Stimulated activated effector memory CD8-positive, alpha-beta T cell treated with anti-CD3 and anti-CD28 coated beads, Interleukin-12 subunit alpha, Interleukin-12 subunit beta, amount 100 ng/mL, for 72 hours (primary cell): ENCODE measurements around the gene THAP3.

Experiments
- ATAC-seq: fragments of 150-1000 bp; cut with Tn5 transposase; 2 replicates; pipeline ENCODE4 v1.10.0; 2021
- DNase-seq, 2 donors: peaks; one replicate each; pipeline ENCODE4 v3.0.0; 2021 to 2022; ENCODE audit warnings: low spot score in 2 of 2
- H3K27ac Mint-ChIP-seq: one replicate; pipeline ENCODE4 v1.8.0; 2022; ENCODE audit warnings: mild to moderate bottlenecking, mixed read lengths
- H3K36me3 Mint-ChIP-seq: one replicate; pipeline ENCODE4 v1.8.0; 2022; ENCODE audit warnings: mild to moderate bottlenecking, mixed read lengths
- H3K4me1 Mint-ChIP-seq: one replicate; pipeline ENCODE4 v1.8.0; 2022; ENCODE audit warnings: mixed read lengths
- H3K4me3 Mint-ChIP-seq: one replicate; pipeline ENCODE4 v1.8.0; 2022; ENCODE audit warnings: mild to moderate bottlenecking, mixed read lengths
- H3K9me3 Mint-ChIP-seq: one replicate; pipeline ENCODE4 v1.8.0; 2022; ENCODE audit warnings: mixed read lengths

THAP3 gene, protein sequence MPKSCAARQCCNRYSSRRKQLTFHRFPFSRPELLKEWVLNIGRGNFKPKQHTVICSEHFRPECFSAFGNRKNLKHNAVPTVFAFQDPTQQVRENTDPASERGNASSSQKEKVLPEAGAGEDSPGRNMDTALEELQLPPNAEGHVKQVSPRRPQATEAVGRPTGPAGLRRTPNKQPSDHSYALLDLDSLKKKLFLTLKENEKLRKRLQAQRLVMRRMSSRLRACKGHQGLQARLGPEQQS

DNA sequence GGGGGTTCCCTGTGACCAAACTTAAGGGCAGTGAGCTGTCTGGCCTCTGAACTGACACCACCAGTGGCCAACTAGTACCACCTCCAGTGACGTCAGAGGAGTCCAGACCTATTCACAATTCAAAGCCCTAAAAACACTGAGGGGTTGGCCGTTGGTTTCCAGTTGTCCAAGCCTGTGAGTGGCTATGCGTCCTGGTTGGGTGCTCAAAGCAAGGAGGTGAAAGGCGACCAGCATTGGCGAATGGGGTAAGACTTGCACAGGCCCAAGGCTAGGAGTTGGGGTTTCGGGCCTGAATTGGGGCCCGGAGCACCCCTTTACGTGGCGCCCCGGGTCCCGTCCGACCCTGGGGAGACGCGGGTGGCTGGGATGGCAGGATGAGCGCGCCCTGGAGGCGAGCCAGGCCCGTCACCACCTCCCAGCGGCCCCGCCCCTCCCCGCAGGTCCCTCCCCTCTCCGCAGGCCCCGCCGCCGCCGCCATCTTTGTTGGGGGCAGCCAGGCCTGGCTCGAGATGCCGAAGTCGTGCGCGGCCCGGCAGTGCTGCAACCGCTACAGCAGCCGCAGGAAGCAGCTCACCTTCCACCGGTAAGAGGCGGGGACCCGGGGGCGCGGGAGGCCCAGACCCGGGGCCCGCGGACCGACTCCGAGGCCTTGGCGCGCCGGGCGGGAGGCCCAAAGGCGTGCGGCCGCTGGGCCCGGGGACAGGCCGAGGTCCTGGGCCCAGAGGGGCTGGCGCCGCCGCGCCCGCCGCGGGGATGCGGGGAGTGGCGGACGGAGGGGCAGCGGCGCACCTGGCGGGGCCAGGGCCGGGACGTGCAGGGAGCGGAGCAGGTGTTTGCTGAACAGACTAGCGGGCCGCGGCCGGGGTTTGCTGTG, at the start of gene THAP3:
Gene THAP3, plus strand, starts transcription at position 159 of the 874 bp plus-strand sequence. Its CDS starts 351 bp downstream, at position 510.
- peak within 1 kb of the TSS; percentile 77 for H3K4me3 Mint-ChIP-seq
- peak; percentile 95 for ATAC-seq
- peaks cover 47% of the 10 kb centered on the region for H3K4me1 Mint-ChIP-seq
- peak; percentile 76 to 91 for DNase-seq
- peak within 1 kb of the TSS; percentile 87 for H3K27ac Mint-ChIP-seq
- H3K36me3 Mint-ChIP-seq: peaks cover 71% of the 10 kb centered on the region
- no peaks in the 10 kb centered on the region for H3K9me3 Mint-ChIP-seq

DNA sequence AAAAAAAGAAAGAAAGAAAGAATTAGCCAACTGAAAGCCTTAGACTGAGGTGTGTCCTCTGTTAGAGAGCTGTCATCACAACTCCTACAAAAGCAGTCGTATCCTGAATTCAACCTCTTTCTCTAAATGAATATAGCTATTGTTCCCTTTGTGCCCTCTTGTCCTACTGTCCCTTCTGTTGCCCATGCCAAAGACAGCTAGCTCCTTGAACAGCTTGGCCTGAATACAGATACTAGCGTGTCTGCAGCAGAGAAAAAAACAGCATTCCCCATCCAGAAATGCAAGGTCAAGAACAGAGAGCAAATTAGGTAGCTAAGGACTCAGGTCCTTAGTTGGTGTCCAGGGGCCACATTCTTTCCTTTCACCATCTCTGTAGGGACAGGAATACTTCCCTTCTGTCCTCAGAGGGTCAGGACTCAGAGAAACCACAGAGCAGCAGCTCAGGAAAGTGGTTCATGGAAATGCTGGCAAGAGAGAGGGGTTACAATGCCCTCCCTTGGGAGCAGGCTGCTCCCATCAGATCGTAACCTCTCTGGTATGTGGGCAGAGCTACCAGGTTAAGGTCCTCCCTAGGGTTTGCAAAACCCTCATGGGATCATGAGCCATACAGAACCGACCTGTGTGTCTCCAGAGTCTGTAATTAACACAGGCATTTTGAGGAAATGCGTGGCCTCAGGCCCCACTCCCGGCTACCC, 46.7 kb upstream of the THAP3 start:
- Mint-ChIP-seq H3K36me3 (peaks cover 16% of the 10 kb centered on the region), H3K27ac (no peak overlapping the region), H3K4me1 (peaks cover 36% of the 10 kb centered on the region), H3K4me3 (no peak overlapping the region), H3K9me3 (no peaks in the 10 kb centered on the region)
- DNase-seq (no peak), ATAC-seq (no peak)

GRCh38 chr1:6578624-6579373, 45.9 kb upstream of the THAP3 start:
- Mint-ChIP-seq H3K4me1 (peaks cover 36% of the 10 kb centered on the region), H3K36me3 (peaks cover 22% of the 10 kb centered on the region), H3K9me3 (no peaks in the 10 kb centered on the region), H3K4me3 (peak overlapping the region; percentile 91), H3K27ac (peak overlapping the region; percentile 95)
- DNase-seq (no peak), ATAC-seq (no peak)

- Mint-ChIP-seq H3K27ac (peak within 1 kb of the TSS; percentile 95), H3K36me3 (peaks cover 29% of the 10 kb centered on the region), H3K9me3 (no peaks in the 10 kb centered on the region), H3K4me1 (peaks cover 40% of the 10 kb centered on the region), H3K4me3 (peak within 1 kb of the TSS; percentile 91)
- peak; percentile 93 to 96 for DNase-seq
- peak; percentile 99 for ATAC-seq
Observed at GRCh38 chr1:6579374-6580118, 45.1 kb upstream of the THAP3 start, which contains the start of gene ZBTB48. TSS of gene ZBTB48 (plus strand) at chr1:6579994. CDS start at chr1:6580610, 616 bp downstream.

DNA sequence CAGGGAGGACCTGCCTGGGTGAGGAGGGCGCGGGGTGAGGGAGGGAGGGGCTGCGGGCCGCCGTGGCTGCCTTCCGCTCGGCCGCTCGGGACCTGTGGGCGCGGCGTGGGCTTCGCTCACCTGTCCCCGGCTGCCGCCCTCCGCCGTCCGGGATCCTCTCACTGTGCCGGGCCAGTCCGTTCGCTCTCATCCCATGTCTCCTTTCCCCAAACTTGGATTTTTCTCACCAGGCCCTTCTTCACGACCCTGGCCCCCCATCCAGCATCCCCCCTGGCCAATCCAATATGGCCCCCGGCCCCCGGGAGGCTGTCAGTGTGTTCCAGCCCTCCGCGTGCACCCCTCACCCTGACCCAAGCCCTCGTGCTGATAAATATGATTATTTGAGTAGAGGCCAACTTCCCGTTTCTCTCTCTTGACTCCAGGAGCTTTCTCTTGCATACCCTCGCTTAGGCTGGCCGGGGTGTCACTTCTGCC, 44.5 kb upstream of the THAP3 start:
- ATAC-seq: no peak
- H3K4me3 Mint-ChIP-seq: peak overlapping the region; percentile 91
- peak in 1 of 2 donors; percentile 61 for DNase-seq
- H3K36me3 Mint-ChIP-seq: peaks cover 32% of the 10 kb centered on the region
- peaks cover 46% of the 10 kb centered on the region for H3K4me1 Mint-ChIP-seq
- peak overlapping the region; percentile 95 for H3K27ac Mint-ChIP-seq
- H3K9me3 Mint-ChIP-seq: no peaks in the 10 kb centered on the region

DNA sequence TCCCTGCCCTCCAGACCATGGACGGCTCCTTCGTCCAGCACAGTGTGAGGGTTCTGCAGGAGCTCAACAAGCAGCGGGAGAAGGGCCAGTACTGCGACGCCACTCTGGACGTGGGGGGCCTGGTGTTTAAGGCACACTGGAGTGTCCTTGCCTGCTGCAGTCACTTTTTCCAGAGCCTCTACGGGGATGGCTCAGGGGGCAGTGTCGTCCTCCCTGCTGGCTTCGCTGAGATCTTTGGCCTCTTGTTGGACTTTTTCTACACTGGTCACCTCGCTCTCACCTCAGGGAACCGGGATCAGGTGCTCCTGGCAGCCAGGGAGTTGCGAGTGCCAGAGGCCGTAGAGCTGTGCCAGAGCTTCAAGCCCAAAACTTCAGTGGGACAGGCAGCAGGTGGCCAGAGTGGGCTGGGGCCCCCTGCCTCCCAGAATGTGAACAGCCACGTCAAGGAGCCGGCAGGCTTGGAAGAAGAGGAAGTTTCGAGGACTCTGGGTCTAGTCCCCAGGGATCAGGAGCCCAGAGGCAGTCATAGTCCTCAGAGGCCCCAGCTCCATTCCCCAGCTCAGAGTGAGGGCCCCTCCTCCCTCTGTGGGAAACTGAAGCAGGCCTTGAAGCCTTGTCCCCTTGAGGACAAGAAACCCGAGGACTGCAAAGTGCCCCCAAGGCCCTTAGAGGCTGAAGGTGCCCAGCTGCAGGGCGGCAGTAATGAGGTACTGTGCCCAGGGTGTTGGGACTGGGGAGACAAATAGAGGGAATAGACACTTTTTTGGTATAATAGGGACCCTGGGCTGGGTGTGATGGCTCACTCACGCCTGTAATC, 43.9 kb upstream of the THAP3 start:
- Mint-ChIP-seq H3K36me3 (peaks cover 33% of the 10 kb centered on the region), H3K27ac (peak overlapping the region; percentile 95), H3K9me3 (no peaks in the 10 kb centered on the region), H3K4me3 (peak overlapping the region; percentile 91), H3K4me1 (peaks cover 48% of the 10 kb centered on the region)
- ATAC-seq (no peak), DNase-seq (no peak)

DNA sequence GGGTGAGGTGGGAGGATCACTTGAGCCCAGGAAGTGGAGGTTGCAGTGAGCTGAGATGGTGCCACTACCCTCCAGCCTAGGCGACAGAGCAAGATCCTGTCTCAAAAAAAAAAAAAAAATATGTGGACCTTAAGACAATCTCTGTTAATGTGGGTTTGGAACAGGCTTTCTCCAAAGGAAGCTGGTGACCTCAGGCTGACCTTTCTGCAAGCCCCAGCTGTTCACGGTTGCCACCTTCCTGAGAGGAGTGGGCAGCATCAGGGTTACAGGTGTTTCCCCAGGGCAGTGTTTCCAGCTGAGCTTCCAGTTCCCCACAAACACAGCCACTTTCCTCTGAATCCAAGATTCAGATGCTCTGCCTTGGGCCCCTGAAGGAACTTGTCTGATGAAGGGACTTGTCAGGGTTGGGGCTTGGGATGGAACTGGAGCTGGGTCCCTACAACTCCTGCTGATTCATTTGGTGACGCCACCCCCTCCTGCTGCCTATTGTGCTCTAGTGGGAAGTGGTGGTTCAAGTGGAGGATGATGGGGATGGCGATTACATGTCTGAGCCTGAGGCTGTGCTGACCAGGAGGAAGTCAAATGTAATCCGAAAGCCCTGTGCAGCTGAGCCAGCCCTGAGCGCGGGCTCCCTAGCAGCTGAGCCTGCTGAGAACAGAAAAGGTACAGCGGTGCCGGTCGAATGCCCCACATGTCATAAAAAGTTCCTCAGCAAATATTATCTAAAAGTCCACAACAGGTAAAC, 42.9 kb upstream of the THAP3 start:
- Mint-ChIP-seq H3K4me1 (peaks cover 48% of the 10 kb centered on the region), H3K4me3 (peak overlapping the region; percentile 91), H3K36me3 (peaks cover 33% of the 10 kb centered on the region), H3K27ac (peak overlapping the region; percentile 95), H3K9me3 (no peaks in the 10 kb centered on the region)
- DNase-seq: no peak
- ATAC-seq: no peak

DNA sequence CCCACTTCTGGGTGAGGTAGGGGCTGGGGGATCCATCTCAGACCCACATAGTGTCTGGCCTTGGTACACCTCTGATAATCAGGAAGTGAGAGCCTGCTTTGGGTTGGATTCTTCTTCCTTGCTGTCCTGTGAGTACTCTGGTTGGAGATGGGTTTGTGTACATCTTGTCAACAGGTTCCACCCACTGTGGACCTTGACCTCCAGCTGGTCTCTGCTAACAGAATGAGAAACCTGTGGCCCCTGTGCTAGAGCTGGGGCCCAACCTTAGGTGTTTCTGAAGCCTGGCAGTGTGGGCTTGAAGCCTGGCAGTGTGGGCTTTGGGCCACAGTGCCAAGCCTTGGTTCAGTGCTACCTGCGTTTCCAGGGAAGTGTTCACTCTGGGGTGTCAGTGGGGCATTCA, 42.3 kb upstream of the THAP3 start:
- Mint-ChIP-seq H3K9me3 (no peaks in the 10 kb centered on the region), H3K27ac (peak overlapping the region; percentile 95), H3K36me3 (peaks cover 33% of the 10 kb centered on the region), H3K4me3 (peak overlapping the region; percentile 91), H3K4me1 (peaks cover 48% of the 10 kb centered on the region)
- no peak for ATAC-seq
- DNase-seq: no peak

- Mint-ChIP-seq H3K36me3 (peaks cover 39% of the 10 kb centered on the region), H3K4me1 (peaks cover 41% of the 10 kb centered on the region), H3K4me3 (no peak overlapping the region), H3K27ac (peak overlapping the region; percentile 69), H3K9me3 (no peaks in the 10 kb centered on the region)
- no peak for DNase-seq
- ATAC-seq: no peak
Observed at GRCh38 chr1:6584126-6585080, 40.3 kb upstream of the THAP3 start.

- DNase-seq (no peak), ATAC-seq (no peak)
- H3K4me3 Mint-ChIP-seq: no peak overlapping the region
- peaks cover 40% of the 10 kb centered on the region for H3K36me3 Mint-ChIP-seq
- peaks cover 37% of the 10 kb centered on the region for H3K4me1 Mint-ChIP-seq
- H3K27ac Mint-ChIP-seq: peak overlapping the region; percentile 69
- no peaks in the 10 kb centered on the region for H3K9me3 Mint-ChIP-seq
Observed at GRCh38 chr1:6585081-6585722, 39.5 kb upstream of the THAP3 start.

- Mint-ChIP-seq H3K4me1 (peaks cover 36% of the 10 kb centered on the region), H3K9me3 (no peaks in the 10 kb centered on the region), H3K27ac (no peak overlapping the region), H3K4me3 (no peak overlapping the region), H3K36me3 (peaks cover 43% of the 10 kb centered on the region)
- DNase-seq: no peak
- ATAC-seq: no peak
Observed at GRCh38 chr1:6585841-6586240, 38.8 kb upstream of the THAP3 start.

- H3K4me1 Mint-ChIP-seq: peaks cover 36% of the 10 kb centered on the region
- no peak for DNase-seq
- H3K27ac Mint-ChIP-seq: peak overlapping the region; percentile 86
- H3K36me3 Mint-ChIP-seq: peaks cover 48% of the 10 kb centered on the region
- no peaks in the 10 kb centered on the region for H3K9me3 Mint-ChIP-seq
- peak; percentile 5 for ATAC-seq
- H3K4me3 Mint-ChIP-seq: no peak overlapping the region
Observed at GRCh38 chr1:6586404-6586816, 38.3 kb upstream of the THAP3 start.
